Measurements from ENCODE around the gene C21orf91.

The C21orf91 gene

GRCh38 chr21:17796503-17796902 lies 22.7 kb downstream of the C21orf91 start:
- no peak for DNase-seq

- no peak for DNase-seq
Measured at GRCh38 chr21:17796037-17796403, 23.1 kb downstream of the C21orf91 start.

GRCh38 chr21:17795146-17796036 lies 23.8 kb downstream of the C21orf91 start:
- no peak for DNase-seq

GRCh38 chr21:17794518-17795145 lies 24.5 kb downstream of the C21orf91 start:
- no peak for DNase-seq

GRCh38 chr21:17793246-17794123 lies 25.7 kb downstream of the C21orf91 start:
- no peak for DNase-seq

- DNase-seq, result no peak
Measured at GRCh38 chr21:17789656-17790055, 29.5 kb downstream of the C21orf91 start.

- no peak for DNase-seq
Measured at GRCh38 chr21:17789069-17789468, 30.1 kb downstream of the C21orf91 start.

- DNase-seq, result no peak
Measured at GRCh38 chr21:17786851-17787181, 32.3 kb downstream of the C21orf91 start.

GRCh38 chr21:17786071-17786850 lies 32.9 kb downstream of the C21orf91 start:
- DNase-seq, result no peak

GRCh38 chr21:17785403-17785788 lies 33.8 kb downstream of the C21orf91 start:
- no peak for DNase-seq

- DNase-seq, result no peak
Measured at GRCh38 chr21:17784604-17785402, 34.4 kb downstream of the C21orf91 start.

- no peak for DNase-seq
Measured at GRCh38 chr21:17784180-17784598, 35.0 kb downstream of the C21orf91 start.

GRCh38 chr21:17783481-17784179 lies 35.5 kb downstream of the C21orf91 start:
- DNase-seq, result no peak

GRCh38 chr21:17783003-17783402 lies 36.2 kb downstream of the C21orf91 start:
- DNase-seq, result no peak

- DNase-seq, result no peak
Measured at GRCh38 chr21:17782051-17782450, 37.1 kb downstream of the C21orf91 start.

- no peak for DNase-seq
Measured at GRCh38 chr21:17781524-17781923, 37.6 kb downstream of the C21orf91 start.

GRCh38 chr21:17780539-17780938 lies 38.6 kb downstream of the C21orf91 start:
- DNase-seq, result no peak

- no peak for DNase-seq
Measured at GRCh38 chr21:17779980-17780379, 39.2 kb downstream of the C21orf91 start.

- no peak for DNase-seq
Measured at GRCh38 chr21:17779496-17779895, 39.7 kb downstream of the C21orf91 start.

GRCh38 chr21:17777072-17777765 lies 41.9 kb downstream of the C21orf91 start:
- no peak for DNase-seq
